Activated T-cell treated with anti-CD3 and anti-CD28 coated beads, Interleukin-2, amount 50 U/mL, for 48 hours (primary cell): ENCODE results near the gene PRKCA.
A peak's percentile ranks its signal among the peaks of the same experiment; 100 is the strongest.

Experiments used
- DNase-seq, 2 experiments: peaks; one replicate each; pipeline ENCODE4 v3.0.0-alpha.2; 2020

Gene PRKCA

GRCh38 chr17:66633317-66633965 lies 331.0 kb downstream of the PRKCA start:
- peak; percentile 55 to 64 for DNase-seq

GRCh38 chr17:66634193-66634592 lies 331.8 kb downstream of the PRKCA start:
- DNase-seq = no peak

- DNase-seq = no peak
Measured at GRCh38 chr17:66635386-66636045, 333.1 kb downstream of the PRKCA start.

- no peak for DNase-seq
Measured at GRCh38 chr17:66636111-66636510, 333.7 kb downstream of the PRKCA start.

GRCh38 chr17:66637491-66637890 lies 335.1 kb downstream of the PRKCA start:
- no peak for DNase-seq

GRCh38 chr17:66638707-66639479 lies 336.5 kb downstream of the PRKCA start:
- DNase-seq = no peak

- no peak for DNase-seq
Measured at GRCh38 chr17:66643815-66644710, 341.6 kb downstream of the PRKCA start.

GRCh38 chr17:66645259-66645658 lies 342.8 kb downstream of the PRKCA start:
- DNase-seq = no peak

- DNase-seq = no peak
Measured at GRCh38 chr17:66647391-66647983, 345.1 kb downstream of the PRKCA start.

- DNase-seq = no peak
Measured at GRCh38 chr17:66649818-66650543, 347.6 kb downstream of the PRKCA start.

GRCh38 chr17:66650544-66650877 lies 348.1 kb downstream of the PRKCA start:
- DNase-seq = no peak

- no peak for DNase-seq
Measured at GRCh38 chr17:66652840-66653507, 350.6 kb downstream of the PRKCA start.

- no peak for DNase-seq
Measured at GRCh38 chr17:66654106-66654740, 351.8 kb downstream of the PRKCA start.

- DNase-seq = no peak
Measured at GRCh38 chr17:66654764-66655163, 352.4 kb downstream of the PRKCA start.

- no peak for DNase-seq
Measured at GRCh38 chr17:66655461-66655860, 353.0 kb downstream of the PRKCA start.

- DNase-seq = peak; percentile 68 to 75
Measured at GRCh38 chr17:66655861-66656260, 353.4 kb downstream of the PRKCA start.

- DNase-seq = no peak
Measured at GRCh38 chr17:66661411-66662256, 359.2 kb downstream of the PRKCA start.

- DNase-seq = no peak
Measured at GRCh38 chr17:66662496-66662895, 360.1 kb downstream of the PRKCA start.

GRCh38 chr17:66663041-66663606 lies 360.7 kb downstream of the PRKCA start:
- DNase-seq = no peak
